Muscle of leg (tissue), 16 donors: ENCODE data around the gene DDX1. TPM values are rescaled to one million over a fixed set of nuclear protein-coding genes. Genes with fewer than 3 reads are reported as not detected.
"Not testable (repeated sequence)": the region's sequence is repeated elsewhere in the genome, so short reads cannot be mapped to it uniquely, and the experiment has no call there.

ENCODE experiments used
- DNase-seq: peaks from one replicate; pipeline ENCODE4 v3.0.0; 2013
- H3K27ac ChIP-seq: one replicate; pipeline ENCODE4 v1.5.1; 2013; ENCODE audit warnings: mild to moderate bottlenecking, low read length, control low read depth
- H3K27me3 ChIP-seq: one replicate; pipeline ENCODE4 v1.6.1; 2013; ENCODE audit warnings: low read length; ENCODE audit not compliant: control insufficient read depth, insufficient read depth
- H3K36me3 ChIP-seq: one replicate; pipeline ENCODE4 v1.6.1; 2013; ENCODE audit warnings: low read length; ENCODE audit not compliant: control insufficient read depth, insufficient read depth
- H3K4me1 ChIP-seq: one replicate; pipeline ENCODE4 v1.6.1; 2013; ENCODE audit warnings: low read length; ENCODE audit not compliant: control insufficient read depth, insufficient read depth
- H3K4me3 ChIP-seq: one replicate; pipeline ENCODE4 v1.5.1; 2013; ENCODE audit warnings: low read length, control low read depth
- H3K9me3 ChIP-seq: replicated peaks from 2 replicates; pipeline ENCODE4 v1.6.1; 2013; ENCODE audit warnings: low read depth, low read length; ENCODE audit not compliant: control insufficient read depth
- WGBS: methylation state at CpG from one replicate; pipeline ENCODE4 v1.1.5; 2013; ENCODE audit warnings: missing lambda C conversion rate; ENCODE audit not compliant: insufficient coverage; 5-methylcytosine and 5-hydroxymethylcytosine counted together
- long read RNA-seq, 11 donors: transcript quantifications; one replicate each; lab custom pipeline, GENCODE V29; 2026
- polyA plus RNA-seq, 8 donors: library from polyadenylated mRNA; unstranded; fragments of 120-200 nt; gene quantifications; one replicate each; pipeline versions ENCODE4 v1.2.1 to v1.2.3, GENCODE V29; 2013; ENCODE audit warnings: inconsistent platforms in 1 of 8, low replicate concordance in 1 of 8; ENCODE audit not compliant: insufficient read length in 8 of 8, insufficient read depth in 1 of 8
- total RNA-seq: library from RNA; stranded (reverse); fragments of 120-200 nt; gene quantifications from one replicate; pipeline ENCODE4 v1.2.4, GENCODE V29; 2013

Gene DDX1
- total RNA-seq = 72.3 TPM
- polyA plus RNA-seq = 100 to 1,000 TPM in 1 of 8 donors, 10 to 100 TPM in 7; 90.2 to 101 (median 95.6) TPM
- long read RNA-seq, donor 1, transcript DDX1-201 (26 exons, 2,739 nt) = major isoform, 7 of 7 reads
- long read RNA-seq, donor 1, partial matches to known transcripts = 0 of 7 reads
- long read RNA-seq, donor 1, other reads (novel, unspliced or antisense) = 0 of 7 reads
- long read RNA-seq, donor 2, partial matches to known transcripts = 0 of 2 reads
- long read RNA-seq, donor 2, other reads (novel, unspliced or antisense) = 0 of 2 reads
- long read RNA-seq, donor 3, transcript DDX1-201 (26 exons, 2,739 nt) = major isoform, 16 of 16 reads
- long read RNA-seq, donor 3, partial matches to known transcripts = 0 of 16 reads
- long read RNA-seq, donor 3, other reads (novel, unspliced or antisense) = 0 of 16 reads
- long read RNA-seq, donor 4, transcript DDX1-201 (26 exons, 2,739 nt) = major isoform, 8 of 16 reads
- long read RNA-seq, donor 4, partial matches to known transcripts = 7 of 16 reads
- long read RNA-seq, donor 4, other reads (novel, unspliced or antisense) = 0 of 16 reads
- long read RNA-seq, donor 5, transcript DDX1-201 (26 exons, 2,739 nt) = major isoform, 34 of 92 reads
- long read RNA-seq, donor 5, partial matches to known transcripts = 55 of 92 reads
- long read RNA-seq, donor 5, other reads (novel, unspliced or antisense) = 0 of 92 reads
- long read RNA-seq, donor 6, transcript DDX1-201 (26 exons, 2,739 nt) = major isoform, 24 of 54 reads
- long read RNA-seq, donor 6, partial matches to known transcripts = 30 of 54 reads
- long read RNA-seq, donor 6, other reads (novel, unspliced or antisense) = 0 of 54 reads
- long read RNA-seq, donor 7, transcript DDX1-206 (2 exons, 554 nt) = minor isoform, 7 of 41 reads
- long read RNA-seq, donor 7, transcript DDX1-201 (26 exons, 2,739 nt) = major isoform, 11 of 41 reads
- long read RNA-seq, donor 7, partial matches to known transcripts = 23 of 41 reads
- long read RNA-seq, donor 7, other reads (novel, unspliced or antisense) = 0 of 41 reads
- long read RNA-seq, donor 8, partial matches to known transcripts = 12 of 17 reads
- long read RNA-seq, donor 8, other reads (novel, unspliced or antisense) = 0 of 17 reads
- long read RNA-seq, donor 9, transcript DDX1-206 (2 exons, 554 nt) = minor isoform, 5 of 37 reads
- long read RNA-seq, donor 9, transcript DDX1-201 (26 exons, 2,739 nt) = major isoform, 10 of 37 reads
- long read RNA-seq, donor 9, partial matches to known transcripts = 22 of 37 reads
- long read RNA-seq, donor 9, other reads (novel, unspliced or antisense) = 0 of 37 reads
- long read RNA-seq, donor 10, transcript DDX1-206 (2 exons, 554 nt) = minor isoform, 6 of 59 reads
- long read RNA-seq, donor 10, transcript DDX1-201 (26 exons, 2,739 nt) = major isoform, 20 of 59 reads
- long read RNA-seq, donor 10, partial matches to known transcripts = 33 of 59 reads
- long read RNA-seq, donor 10, other reads (novel, unspliced or antisense) = 0 of 59 reads
- long read RNA-seq, donor 11, transcript DDX1-201 (26 exons, 2,739 nt) = major isoform, 19 of 53 reads
- long read RNA-seq, donor 11, partial matches to known transcripts = 29 of 53 reads
- long read RNA-seq, donor 11, other reads (novel, unspliced or antisense) = 0 of 53 reads

DNA sequence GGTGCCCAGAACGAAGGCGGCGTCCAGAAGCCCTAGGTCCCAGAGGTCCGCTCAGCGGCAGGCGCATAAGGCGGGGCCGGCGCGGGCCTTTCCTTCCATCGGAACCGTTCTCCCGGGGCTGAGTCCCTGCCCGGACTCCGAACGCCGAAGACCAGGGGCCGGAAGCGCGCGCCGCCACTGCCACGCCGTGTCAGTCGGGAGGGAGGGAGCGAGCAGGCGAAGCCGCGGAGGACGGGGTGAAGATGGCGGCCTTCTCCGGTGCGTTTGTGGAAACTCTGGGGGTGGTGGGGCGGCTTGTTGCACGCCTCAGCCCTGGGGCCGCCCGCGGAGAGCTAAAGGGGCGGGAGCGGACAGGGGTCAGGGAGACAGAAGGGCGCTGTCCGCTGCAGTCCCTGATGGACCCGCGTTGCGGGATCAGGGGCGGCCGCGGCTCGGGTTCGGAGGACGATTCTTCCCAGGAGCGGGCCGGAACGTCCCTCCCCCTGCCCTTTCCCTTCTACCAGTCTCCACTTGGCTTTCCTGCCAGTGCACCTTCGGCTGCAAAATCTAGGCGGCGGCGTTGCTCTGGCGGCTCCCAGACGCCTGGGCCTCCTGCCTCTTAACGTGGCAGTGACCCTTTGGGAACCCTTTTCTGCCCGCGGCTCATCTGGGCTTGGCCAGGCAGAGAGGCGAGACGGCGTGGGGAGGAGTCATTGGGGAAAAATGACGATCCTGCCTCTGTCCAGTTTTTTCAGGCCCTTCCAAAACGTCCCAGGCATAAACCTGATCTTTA lies at the start of gene DDX1:
DDX1 (plus strand) TSS at position 177 of the 772 bp plus-strand sequence; CDS start at position 243, 66 bp downstream.
- H3K9me3 ChIP-seq = no peaks in the 10 kb centered on the region
- WGBS = under 1% methylated on average over 48 of the region's 68 CpGs
- peaks cover 8% of the 10 kb centered on the region for H3K4me1 ChIP-seq
- peaks cover 9% of the 10 kb centered on the region for H3K36me3 ChIP-seq
- DNase-seq = peak; percentile 93
- H3K27ac ChIP-seq = peak within 1 kb of the TSS; percentile 94
- H3K27me3 ChIP-seq = no peaks in the 10 kb centered on the region
- peak within 1 kb of the TSS; percentile 97 for H3K4me3 ChIP-seq

DNA sequence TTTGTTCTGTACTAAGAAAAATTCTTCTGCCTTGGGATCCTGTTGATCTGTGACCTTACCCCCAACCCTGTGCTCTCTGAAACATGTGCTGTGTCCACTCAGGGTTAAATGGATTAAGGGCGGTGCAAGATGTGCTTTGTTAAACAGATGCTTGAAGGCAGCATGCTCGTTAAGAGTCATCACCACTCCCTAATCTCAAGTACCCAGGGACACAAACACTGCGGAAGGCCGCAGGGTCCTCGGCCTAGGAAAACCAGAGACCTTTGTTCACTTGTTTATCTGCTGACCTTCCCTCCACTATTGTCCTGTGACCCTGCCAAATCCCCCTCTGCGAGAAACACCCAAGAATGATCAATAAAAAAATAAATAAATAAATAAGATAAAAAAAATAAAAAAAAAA lies 49.4 kb upstream of the DDX1 start:
- H3K27me3 ChIP-seq, DNase-seq, H3K4me1 ChIP-seq, H3K36me3 ChIP-seq, H3K4me3 ChIP-seq, H3K27ac ChIP-seq, H3K9me3 ChIP-seq: not testable (repeated sequence)
- no CpG with 5 or more reads among the region's 6 CpGs for WGBS

DNA sequence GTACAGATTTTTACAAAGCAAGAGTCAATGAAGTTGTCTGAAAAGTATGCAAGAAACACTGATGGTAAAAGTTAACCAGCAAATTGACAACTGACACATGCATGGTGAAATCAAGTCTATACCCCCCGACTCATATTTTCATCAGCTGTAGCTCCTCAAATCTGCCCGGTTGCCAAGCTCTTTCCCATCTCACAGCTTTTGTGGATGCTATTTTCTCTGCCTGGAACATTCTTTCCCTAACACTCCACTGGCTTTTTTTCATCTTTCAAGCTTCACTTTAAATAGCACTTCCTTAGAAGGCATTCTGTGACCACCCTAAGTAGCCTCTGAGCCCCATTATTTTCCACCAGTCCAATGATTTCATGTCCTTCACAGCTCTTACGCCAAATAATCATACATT lies 48.6 kb upstream of the DDX1 start:
- Histone ChIP-seq H3K27me3 (no peaks in the 10 kb centered on the region), H3K4me3 (no peak overlapping the region)
- WGBS = 88% methylated on average over 2 of the region's 3 CpGs

DNA sequence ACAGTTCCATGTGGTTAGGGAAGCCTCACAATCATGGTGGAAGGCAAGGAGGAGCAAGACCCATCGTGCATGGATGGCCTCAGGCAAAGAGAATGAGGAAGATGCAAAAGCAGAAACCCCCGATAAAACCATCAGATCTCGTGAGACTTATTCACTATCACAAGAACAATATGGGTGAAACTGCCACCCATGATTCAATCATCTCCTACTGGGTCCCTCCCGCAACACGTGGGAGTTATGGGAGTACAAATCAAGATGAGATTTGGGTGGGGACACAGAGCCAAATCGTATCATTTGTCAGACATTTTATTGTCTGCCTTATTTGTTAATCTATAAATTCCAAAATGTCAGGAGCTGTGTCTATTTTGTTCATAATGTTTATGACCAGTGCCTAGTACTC lies 48.1 kb upstream of the DDX1 start:
- no peaks in the 10 kb centered on the region for H3K4me1 ChIP-seq
- DNase-seq = no peak
- H3K4me3 ChIP-seq = no peak overlapping the region
- no peak overlapping the region for H3K27ac ChIP-seq
- no CpG with 5 or more reads among the region's 6 CpGs for WGBS
- H3K9me3 ChIP-seq = no peaks in the 10 kb centered on the region
- H3K36me3 ChIP-seq = peaks cover 2% of the 10 kb centered on the region
- H3K27me3 ChIP-seq = no peaks in the 10 kb centered on the region

More for the DNA sequence above, 48.6 kb upstream of the DDX1 start:
- Histone ChIP-seq H3K4me1 (no peaks in the 10 kb centered on the region), H3K36me3 (peaks cover 1% of the 10 kb centered on the region), H3K27ac (no peak overlapping the region), H3K9me3 (no peaks in the 10 kb centered on the region)
- DNase-seq = no peak

DNA sequence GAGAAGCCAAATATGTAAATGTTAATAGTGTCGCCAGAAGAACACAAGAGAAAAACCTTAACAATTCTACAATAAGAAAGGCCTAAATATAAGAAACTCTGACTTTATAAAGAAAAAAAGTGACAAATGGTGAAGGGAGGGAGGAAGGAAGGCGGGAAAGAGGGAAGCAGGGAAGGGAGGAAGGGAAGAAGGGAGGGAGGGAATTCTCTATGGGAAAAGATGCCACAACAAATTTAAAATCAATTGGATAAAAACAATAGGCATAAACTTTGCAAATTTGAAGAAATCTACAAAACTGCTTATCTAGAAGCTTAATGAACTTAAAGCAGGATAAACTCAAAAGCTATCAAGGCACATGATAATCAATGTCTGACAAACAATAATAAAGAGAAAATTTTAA lies 47.4 kb upstream of the DDX1 start:
- Histone ChIP-seq H3K36me3 (peaks cover 5% of the 10 kb centered on the region), H3K27me3 (no peaks in the 10 kb centered on the region), H3K27ac (no peak overlapping the region), H3K9me3 (no peaks in the 10 kb centered on the region), H3K4me3 (no peak overlapping the region), H3K4me1 (no peaks in the 10 kb centered on the region)
- WGBS = no CpG with 5 or more reads among the region's 2 CpGs
- DNase-seq = no peak

DNA sequence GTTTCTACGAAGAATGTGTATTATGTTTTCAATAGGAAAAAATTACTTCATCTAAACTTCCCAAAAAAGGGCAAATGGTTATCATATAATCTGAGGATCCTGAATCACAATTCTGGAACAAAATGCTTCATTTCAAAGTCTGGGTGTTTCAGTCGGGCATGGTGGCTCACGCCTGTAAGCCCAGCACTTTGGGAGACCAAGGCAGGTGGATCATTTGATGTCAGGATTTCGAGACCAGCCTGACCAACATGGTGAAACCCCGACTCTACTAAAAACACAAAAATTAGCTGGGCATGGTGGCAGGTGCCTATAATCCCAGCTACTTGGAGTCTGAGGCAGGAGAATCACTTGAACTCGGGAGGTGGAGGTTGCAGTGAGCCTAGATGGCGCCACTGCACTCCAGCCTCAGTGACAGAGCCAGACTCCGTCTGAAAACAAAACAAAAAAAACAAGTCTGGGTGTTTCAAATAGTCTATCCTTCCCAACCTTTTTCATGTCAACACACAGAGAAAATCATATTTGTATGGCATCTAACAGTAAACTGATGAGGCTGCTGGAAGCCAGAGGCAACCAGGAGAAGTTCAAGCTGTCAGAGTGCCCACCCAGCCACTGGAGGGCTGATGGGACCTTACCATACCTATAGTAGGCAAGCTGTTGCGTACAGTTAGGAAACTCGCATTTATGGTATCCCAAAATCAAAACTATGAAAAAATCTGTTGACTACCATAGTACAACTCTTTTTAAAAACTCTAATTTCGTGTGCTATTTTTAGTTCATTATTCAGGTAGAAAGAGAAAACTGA lies 45.2 kb upstream of the DDX1 start:
- Histone ChIP-seq H3K4me3 (no peak overlapping the region), H3K27ac (no peak overlapping the region)

DNA sequence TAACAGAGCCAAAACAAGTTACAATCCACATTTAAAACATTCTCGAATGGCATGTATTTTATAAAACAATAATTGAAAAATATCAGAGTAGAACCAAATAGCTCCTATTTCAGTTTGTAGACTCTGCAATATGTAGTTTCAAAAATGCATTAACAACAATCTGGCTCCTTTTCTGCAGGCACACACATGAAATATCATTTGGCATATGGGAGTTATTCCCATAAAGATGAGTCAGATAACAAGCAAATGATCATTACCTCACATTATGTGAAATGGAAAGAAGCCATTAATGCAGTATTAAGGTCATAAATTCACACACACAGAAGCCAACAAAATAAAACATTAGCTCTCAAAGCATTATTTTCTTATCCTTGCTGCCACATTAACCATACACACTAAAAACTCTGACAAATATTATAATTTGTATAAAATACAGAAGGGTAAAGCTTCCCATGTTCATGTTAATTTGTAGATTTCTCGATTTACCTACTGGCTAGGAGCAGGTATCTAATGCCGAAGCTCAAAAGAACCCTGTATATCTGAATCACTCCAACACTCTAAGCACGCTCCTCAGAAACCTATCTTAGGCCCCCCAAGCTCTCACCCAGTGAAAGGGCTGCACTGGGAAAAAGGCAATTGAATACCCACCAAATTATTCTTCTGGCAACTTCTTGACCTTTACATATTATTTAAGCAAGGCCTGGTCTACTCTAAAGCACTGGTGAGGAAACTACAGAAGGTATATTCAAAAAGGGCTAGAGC lies 44.4 kb upstream of the DDX1 start:
- Histone ChIP-seq H3K36me3 (peaks cover 5% of the 10 kb centered on the region), H3K4me1 (no peaks in the 10 kb centered on the region), H3K9me3 (no peaks in the 10 kb centered on the region), H3K4me3 (no peak overlapping the region), H3K27me3 (no peaks in the 10 kb centered on the region), H3K27ac (no peak overlapping the region)
- WGBS = 100% methylated on average over 1 of the region's 4 CpGs
- peak; percentile 62 for DNase-seq

More for the DNA sequence above, 45.2 kb upstream of the DDX1 start:
- Histone ChIP-seq H3K9me3 (no peaks in the 10 kb centered on the region), H3K27me3 (no peaks in the 10 kb centered on the region), H3K4me1 (no peaks in the 10 kb centered on the region), H3K36me3 (peaks cover 5% of the 10 kb centered on the region)
- DNase-seq = no peak
- WGBS = 100% methylated on average over 3 of the region's 11 CpGs

DNA sequence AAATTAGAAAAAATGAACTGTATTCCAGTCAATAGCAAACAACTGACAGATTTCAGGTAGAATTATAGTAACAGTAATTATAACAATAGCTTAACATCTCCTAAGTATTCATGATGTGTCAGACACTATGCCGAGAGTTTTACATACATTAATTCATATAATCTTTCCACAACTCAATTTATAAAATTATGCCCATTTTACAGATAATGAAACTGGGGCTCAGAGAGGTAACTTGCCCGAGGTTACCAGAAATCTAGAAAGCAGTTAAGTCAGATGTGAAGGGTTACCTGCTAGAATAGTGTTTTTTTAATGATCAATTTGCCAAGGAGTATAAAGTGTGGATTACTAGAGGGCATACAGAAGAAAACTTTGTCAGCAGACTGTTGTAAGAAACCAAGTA lies 42.7 kb upstream of the DDX1 start:
- H3K4me3 ChIP-seq = no peak overlapping the region
- no peaks in the 10 kb centered on the region for H3K9me3 ChIP-seq
- H3K36me3 ChIP-seq = peaks cover 6% of the 10 kb centered on the region
- no peaks in the 10 kb centered on the region for H3K27me3 ChIP-seq
- 91% methylated on average over 1 of the region's 2 CpGs for WGBS
- H3K27ac ChIP-seq = no peak overlapping the region
- DNase-seq = no peak
- H3K4me1 ChIP-seq = no peaks in the 10 kb centered on the region
